Fibroblast of lung (primary cell): ENCODE data around the gene FSTL4.

ENCODE experiments used
- CTCF ChIP-seq, 2 donors: IDR thresholded peaks in 1 of 2; conservative IDR thresholded peaks in 1 of 2; 1 replicate in 1 of 2; 2 replicates in 1 of 2; pipeline ENCODE4 v1.5.1; 2011 to 2012; ENCODE audit warnings: low read length in 2 of 2, control low read depth in 1 of 2, inconsistent platforms in 1 of 2, low read depth in 1 of 2, mild to moderate bottlenecking in 1 of 2
- EZH2 ChIP-seq: IDR thresholded peaks from 2 replicates; pipeline ENCODE4 v1.5.1; 2012; ENCODE audit warnings: low read length, control low read depth, mild to moderate bottlenecking; ENCODE audit errors: missing control alignments

GRCh38 chr5:133520062-133520461 is 92.3 kb downstream of the FSTL4 start:
- TF ChIP-seq CTCF (conservative IDR thresholded peaks at IDR 0.05 in 1 of 2, IDR thresholded peaks at IDR 0.05 in 1 of 2; ENCODE audit: low read depth in 1 of 2, low read length in 2 of 2) (no peak), EZH2 (no peak)
